NK-92 (cell line): ENCODE results near the gene ACOX1.
"Not testable (repeated sequence)": the region's sequence is repeated elsewhere in the genome, so short reads cannot be mapped to it uniquely, and the experiment has no call there.

Experiments used
- DNase-seq: peaks from one replicate; lab custom pipeline; 2025; ENCODE audit not compliant: unreplicated experiment; lab: John Stamatoyannopoulos, UW

Gene ACOX1

DNA sequence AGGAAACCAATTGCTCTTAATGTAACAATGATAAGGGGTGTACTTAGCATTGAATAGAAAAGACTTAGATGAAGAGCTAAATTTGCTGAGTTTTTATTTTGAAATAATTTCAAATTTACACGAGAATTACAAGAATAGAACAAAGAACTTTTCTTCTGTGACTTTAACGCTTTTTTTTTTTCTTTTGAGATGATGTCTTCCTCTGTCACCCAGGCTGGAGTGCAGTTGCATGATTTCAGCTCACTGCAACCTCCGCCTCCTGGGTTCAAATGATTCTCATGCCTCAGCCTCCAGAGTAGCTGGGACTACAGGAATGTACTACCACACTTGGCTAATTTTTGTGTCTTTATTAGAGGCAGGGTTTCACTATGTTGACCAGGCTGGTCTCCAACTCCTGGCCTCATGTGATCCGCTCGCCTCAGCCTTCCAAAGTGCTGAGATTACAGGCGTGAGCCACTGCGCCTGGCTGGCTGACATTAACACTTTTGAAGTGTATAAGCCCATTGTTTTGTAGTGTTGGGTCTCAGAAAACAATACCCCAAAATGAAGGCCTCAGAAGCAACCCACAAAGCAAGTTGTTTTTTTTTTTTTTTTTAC is 2.2 kb upstream of the ACOX1 start:
- DNase-seq, result no peak

DNA sequence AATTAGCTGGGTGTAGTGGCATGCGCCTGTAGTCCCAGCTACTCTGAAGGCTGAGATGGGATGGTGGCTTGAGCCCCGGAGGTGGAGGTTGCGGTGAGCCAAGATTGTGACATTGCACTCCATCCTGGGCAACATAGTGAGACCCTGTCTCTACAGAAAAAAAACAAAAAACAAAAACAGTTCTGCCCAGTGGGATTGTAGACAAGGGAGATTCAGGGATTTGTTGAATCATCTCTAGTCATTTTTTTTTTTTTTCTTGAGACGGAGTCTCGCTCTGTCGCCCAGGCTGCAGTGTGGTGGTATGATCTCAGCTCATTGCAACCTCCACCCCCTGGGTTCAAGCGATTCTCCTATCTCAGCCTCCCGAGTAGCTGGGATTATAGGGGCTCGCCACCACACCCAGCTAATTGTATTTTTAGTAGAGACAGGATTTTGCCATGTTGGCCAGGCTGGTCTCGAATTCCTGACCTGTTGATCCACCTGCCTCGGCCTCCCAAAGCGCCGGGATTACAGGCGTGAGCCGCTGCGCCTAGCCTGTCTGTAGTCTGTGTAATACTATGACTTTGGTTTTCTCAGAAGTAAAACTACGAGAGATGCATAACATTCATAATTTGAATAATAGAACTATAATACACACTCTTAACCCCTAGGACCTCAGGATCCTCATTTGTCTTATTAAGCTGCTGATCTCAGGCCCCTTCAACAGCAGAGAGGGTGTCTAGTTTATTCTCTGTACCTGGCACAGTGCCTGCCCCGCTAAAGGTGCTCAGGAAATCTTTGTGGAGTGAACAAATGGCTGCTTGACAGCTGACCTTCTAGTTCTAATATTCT is 1.4 kb upstream of the ACOX1 start:
- DNase-seq, result no peak

DNA sequence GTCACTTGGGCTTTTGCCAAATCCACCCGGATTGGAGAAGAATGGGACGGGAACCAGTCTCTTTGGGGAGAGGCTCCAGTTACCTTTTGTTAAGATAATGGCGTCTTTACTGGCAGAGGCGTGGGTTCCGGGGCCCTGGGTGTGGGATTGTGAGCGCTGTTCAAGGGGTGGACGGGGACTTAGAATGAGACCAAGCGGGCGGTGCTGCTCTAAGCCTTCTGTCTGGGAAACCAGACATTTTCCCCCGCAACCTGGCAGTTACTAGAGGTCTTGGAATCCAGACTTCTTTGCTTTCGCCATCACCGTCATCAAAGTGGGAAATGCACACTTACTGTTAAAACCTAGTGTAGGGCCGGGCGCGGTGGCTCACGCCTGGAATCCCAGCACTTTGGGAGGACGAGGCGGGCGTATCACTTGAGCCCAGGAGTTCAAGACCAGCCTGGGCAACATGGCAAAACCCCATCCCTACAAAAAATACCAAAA is 780 bp upstream of the ACOX1 start:
- DNase-seq, result no peak

DNA sequence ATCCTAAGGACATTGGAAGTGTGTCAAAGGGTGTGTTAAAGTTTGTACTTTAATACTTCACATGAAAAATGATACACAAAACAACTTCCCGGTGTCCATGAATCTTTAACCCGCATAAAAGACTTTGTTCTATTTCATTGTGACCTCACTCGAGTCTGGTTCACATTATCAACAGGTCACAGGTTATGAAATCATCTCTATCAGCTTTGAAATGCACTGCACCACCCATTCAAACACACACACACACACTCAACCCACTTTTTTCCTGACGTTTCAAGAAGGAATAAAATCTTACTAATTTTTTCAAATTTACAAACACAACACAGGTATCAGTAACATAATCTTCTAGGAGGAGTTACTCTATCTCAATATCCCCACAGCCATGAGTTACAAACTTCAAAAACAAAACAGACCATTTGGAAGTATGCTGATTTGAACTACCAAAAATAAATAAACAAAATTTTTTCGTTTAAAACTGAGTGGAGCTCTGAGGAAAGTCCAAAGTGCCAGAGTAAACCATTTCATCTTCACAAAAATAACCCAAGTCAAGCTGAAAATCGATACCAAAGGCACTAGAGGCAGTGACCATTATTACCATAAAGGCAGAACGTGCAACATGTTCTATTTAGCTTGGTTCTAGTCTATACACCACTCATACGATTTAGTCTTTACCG is 2.7 kb downstream of the ACOX1 start:
- no peak for DNase-seq

DNA sequence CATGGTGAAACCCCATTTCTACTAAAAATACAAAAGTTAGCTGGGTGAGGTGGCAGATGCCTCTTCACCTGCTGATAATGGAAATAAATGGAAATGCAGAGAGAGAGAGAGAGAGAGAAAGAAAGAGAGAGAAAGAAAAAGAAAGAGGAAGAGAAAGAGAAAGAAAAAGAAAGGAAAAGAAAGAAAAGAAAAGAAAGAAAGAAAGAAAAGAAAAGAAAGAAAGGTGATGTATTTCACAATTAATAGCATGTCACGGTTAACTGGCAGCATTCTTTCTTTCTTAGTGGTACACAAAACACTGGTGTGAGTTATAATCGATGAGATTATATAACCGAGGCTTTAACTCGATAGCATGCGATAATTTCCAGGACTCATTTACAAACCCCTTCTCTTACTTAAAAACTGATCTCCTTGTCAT is 3.2 kb downstream of the ACOX1 start:
- DNase-seq, result no peak

DNA sequence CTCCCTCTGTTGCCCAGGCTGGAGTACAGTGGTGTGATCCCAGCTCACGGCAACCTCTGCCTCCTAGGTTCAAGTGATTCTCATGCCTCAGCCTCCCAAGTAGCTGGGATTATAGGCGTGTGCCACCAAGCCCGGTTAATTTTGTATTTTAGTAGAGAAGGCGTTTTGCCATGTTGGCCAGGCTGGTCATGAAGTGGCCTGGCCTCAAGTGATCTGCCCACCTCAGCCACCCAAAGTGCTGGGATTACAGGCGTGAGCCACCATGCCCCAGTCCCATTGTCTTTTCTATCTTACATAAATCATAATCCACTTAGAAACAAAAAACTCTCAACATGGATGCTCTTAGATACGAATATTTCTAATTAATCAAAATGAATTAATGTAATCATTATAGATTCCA is 3.8 kb downstream of the ACOX1 start:
- DNase-seq, result not testable (repeated sequence)

DNA sequence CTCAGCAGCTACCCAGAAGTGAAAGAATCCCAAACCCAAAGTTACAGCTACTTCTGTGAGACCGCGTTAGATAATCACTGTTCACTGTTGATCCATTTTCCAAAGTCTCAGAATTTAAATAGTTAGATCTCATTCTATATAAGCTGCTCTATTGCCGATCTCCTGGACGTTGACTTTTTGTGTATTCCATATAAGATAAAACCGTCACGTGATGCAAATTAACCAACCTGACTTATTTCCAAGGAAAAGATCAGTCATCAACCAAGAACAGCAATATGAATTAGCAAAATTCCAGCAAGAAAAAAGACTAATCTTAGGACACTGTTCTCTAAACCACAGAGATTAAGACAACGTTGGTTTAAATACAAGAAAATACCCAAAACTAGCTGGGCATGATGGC is 8.3 kb downstream of the ACOX1 start:
- DNase-seq, result no peak

DNA sequence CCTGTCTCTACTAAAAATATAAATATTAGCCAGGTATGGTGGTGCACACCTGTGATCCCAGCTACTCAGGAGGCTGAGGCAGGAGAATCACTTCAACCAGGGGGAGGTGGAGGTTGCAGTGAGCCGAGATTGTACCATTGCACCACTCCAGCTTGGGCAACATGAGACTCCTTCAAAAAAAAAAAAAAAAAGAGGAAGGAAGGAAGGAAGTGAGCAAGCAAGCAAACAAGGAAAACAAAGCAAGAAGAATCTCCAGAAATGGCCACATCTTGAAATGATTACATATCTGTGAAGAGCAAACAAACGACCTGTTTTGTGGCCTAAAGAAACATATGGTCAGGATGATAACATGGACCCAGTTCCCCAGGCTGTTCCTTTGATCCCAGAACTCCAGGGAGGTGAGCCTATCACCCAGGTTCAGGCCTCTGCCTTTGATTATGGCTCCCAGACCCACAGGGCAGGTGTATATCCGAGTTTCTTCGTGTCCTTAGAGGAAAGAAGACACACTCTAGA is 8.9 kb downstream of the ACOX1 start:
- no peak for DNase-seq

DNA sequence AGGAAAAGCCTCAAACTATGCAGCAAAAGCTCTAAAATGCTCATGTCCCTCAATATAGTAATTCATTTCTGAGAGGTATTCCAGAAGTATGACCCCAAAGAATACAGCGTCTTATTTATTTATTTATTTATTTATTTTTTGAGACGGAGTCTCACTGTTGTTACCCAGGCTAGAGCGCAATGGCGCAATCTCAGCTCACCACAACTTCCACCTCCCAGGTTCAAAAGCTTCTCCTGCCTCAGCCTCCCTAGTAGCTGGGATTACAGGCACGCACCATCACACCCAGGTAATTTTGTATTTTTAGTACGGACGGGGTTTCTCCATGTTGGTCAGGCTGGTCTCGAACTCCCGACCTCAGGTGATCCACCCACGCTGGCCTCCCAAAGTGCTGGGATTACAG is 9.9 kb downstream of the ACOX1 start:
- DNase-seq, result not testable (repeated sequence)

DNA sequence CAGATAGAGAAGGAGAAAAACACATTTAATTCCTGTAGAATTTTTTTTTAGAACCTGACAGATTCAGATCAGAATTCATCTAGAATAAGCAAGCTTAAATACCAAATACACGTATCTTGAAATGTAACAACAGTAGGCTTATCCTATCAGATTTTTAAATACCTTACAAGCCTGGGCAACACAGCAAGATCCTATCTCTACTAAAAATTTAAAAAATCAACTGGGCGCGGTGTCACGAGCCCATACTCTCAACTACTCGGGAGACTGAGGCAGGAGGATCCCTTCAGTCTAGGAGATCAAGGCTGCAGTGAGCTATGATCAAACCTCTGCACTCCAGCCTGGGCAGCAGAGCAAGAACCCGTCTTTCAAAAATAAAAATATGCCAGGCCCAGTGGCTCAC is 13.5 kb downstream of the ACOX1 start:
- DNase-seq, result no peak

DNA sequence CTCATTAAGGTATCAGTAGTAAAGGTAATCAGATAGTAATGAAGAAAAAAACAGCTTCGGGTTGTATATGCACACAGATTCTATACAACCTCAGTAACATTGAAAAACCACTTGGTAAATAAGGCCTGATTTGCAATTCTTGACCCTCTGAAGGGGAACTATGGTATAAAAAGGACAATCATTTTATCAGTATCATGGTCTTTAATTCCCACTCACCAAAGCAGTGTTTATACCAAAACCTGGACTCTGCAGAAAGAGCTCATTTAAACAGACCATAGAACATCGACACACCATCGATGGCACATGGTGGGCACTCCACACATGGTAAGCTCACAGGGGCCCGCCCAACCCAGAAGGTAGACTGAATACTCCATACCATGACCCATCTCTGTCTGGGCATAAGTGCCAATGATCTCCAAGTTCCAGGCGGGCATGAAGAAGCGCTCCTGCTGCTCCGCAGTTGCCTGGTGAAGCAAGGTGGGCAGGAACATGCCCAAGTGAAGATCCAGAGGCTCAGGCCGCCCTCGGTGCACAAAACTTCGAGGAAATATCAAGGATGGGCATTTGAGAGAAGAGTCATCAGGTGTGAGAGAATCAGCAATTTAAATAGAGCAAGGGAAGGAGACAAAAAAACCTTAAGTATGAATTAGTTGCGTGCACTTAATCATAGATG is 19.0 kb downstream of the ACOX1 start:
- DNase-seq, result no peak

DNA sequence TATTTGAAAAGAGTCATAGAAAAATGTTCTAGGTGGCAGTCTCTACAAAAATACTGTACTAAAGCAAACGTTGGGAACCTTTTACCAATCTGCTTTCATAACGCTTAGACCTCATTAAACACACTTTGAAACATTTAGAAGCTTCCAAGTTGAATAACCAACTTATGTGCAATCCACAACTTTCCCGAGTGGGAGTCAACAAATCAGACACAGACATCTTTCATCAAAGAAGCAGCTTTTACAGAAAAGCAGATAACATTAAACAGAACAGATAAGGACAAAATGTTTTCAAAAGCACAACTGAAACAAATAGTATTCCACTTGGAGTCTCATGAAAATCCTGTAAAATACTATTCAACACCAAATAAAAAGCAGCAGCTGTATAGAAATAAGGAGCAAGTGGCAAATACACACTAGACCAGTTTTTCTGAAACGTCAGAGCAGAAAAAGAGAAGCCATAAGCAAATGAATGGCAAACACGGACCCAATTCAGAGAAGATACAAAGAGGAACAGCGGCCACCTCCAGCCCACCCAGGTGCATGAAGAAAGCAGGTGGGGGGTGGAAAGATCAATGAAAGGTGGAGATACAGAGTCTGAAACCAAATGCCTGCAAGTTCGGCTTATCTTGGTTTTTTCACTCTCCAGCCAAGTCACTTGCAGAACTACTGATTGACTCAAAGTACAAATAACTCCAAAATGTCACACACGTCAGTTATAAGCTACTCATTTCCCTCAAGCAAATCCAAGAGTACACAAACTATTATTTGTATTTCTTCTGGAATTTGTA is 19.7 kb downstream of the ACOX1 start:
- no peak for DNase-seq

DNA sequence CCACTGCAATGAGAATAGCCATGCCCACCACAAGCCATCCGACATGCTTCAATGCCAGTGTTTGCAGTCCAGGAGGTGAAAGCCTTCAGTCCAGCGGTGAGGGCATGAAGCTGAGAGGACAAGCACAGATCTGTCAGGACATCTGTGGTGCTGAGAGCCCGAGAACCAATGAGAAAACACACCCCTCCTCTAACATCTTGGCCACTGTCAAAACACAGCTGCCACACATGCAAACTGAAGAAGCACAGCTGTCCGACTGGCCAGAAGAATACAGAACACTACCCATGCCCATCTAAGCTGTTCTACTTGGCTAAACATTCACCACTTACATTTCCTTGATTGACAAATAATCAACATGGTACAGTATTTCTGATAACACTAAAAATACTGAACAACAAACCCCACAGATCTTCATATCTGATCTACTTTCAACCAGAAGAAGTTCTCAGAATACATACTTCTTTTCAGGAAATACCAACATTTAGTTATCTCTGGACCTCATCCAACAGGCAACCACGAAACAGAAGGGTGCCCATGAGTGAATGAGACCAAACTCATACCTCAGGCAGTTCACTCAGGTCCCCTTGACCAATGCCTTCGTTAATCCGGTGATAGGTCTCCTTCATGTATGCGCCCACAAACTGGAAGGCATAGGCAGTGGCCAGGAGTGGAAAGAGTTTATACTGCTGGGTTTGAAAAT is 28.0 kb downstream of the ACOX1 start:
- DNase-seq, result no peak

DNA sequence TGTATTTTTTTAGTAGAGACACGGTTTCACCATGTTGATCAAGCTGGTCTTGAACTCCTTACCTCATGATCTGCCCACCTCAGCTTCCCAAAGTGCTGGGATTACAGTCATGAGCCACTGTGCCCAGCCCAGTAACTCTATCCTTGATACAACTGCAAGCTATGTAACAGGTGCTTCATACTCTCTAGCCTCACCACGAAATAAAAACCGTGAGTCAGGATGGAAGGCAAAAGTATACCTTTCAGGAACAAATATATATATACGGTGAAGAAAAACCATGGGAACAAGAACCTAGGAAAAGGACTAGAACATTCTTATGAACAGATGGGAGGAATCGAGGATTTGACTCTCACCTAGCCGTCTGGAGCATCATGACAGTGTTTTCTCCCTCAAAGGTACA is 28.5 kb downstream of the ACOX1 start:
- no peak for DNase-seq

DNA sequence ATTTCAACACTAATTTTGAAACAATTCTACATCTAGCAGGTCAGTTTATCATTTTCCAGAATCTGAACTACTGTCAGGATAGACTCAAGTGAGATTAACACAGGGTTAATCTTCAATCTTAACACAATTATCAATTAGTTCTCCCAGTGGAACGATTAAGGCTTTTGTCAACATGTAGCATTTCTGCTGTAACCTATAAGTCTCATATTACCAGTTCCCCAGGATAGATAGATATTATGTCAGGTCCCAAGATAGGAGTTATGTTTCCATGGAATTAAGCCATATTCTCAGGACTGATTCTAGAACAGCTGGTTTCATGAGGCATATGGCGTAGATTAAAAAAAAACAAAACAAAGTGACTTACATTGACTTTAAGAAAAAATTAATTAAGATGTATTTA is 33.8 kb downstream of the ACOX1 start:
- DNase-seq, result no peak

DNA sequence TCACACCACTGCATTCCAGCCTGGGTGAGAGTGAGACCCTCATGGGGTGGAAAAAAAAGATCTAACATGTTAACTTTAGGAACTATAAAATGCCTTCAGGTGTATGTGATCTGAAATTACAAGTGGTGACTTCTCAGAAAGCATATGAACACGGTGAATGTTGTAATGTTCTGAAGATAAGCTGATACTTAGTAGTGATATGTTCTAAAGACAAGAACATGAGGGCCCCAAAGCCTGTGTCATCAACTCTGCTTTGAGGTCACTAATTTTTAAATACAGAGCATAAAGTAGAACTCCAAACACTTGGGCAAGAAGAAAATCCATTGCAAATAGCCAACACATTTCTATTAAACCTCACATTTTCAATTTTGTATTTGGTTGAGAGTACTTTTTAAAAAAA is 35.5 kb downstream of the ACOX1 start:
- DNase-seq, result no peak

DNA sequence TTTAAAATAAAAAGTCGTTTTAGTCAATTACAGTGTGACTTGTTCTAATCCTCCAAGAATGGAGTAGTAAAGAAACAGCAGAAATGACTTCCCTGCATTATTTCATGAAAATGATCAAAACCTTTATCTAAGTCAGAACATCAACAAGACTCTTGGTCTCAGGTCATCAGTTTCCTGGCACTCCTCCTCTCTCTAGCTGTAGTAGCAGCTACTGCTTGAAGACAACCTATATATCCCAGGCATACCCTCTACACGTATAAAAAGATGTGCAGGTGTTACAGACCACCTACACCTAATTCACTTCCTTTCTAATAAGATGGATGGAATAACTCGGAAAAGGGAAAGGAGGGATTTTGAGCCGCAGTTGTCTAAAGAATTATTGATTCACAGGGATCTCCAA is 36.5 kb downstream of the ACOX1 start:
- DNase-seq, result no peak

DNA sequence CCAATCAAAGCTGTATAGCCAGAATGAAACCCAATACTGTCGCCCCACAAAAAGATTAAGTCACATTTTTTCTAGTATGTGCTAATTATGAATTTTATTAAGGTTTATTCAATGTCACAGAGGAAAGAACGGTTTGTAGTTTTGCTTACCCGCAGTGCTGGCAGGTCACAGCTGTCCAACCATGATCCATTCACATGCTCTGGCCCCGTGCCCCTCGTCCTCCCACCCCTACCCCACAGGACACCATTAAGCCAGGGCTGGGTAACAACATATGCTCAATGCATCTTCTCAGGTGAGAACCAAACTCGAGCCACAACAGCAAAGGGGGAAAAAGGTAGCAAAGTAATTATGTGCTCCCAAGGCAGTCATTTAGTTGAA is 37.5 kb downstream of the ACOX1 start:
- DNase-seq, result no peak

DNA sequence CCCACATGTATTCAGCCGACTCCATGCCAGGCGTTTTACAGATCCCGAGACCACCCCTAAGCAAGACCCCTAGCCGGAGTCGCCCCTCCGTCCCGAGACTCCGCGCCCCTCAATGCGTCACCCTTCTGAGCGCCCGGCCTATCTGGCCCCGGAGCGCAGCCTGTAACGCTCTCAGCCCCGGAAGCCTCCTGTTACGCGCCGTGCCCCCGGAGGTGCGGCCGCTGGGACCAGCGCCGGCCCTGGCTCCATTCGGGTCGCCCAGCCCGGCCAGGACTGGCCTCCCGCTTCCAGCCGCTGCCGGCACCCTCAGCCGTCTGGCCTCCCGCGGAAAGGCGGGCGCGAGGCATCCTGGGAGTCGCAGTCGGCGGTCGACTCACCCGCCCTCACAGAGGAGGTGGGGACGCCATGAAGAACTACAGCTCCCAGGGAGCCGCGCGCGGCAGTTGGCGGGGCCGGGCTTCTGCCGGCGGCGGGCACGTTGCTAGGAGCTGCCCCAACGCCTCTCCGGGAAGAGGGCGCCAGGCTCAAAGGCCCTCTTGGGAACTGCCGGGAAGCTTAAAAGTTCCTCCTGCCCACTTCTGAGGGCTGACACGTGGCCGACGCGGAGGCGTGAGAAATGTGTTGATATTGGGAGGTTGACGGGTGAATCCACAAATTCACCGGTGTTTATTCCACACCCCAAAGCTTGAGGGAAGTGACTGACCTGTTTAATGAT is 38.1 kb downstream of the ACOX1 start, which contains the start of gene FBF1:
Gene FBF1, minus strand, starts transcription at position 316 of the 715 bp plus-strand sequence. CDS start 2,893 bp downstream, outside the sequence.
- DNase-seq, result peak; percentile 26
